Purkinje cell (primary cell): ENCODE data around the gene CSNK1G3. TPM values are rescaled to one million over a fixed set of nuclear protein-coding genes. Genes with fewer than 3 reads are reported as not detected.

Source experiments
- polyA plus RNA-seq: library from polyadenylated mRNA; unstranded; fragments of >200 nt; fragmentation: Nextera tagmentation; gene quantifications from 2 replicates; pipeline ENCODE4 v1.2.1, GENCODE V29; 2014

CSNK1G3 gene
- polyA plus RNA-seq = 27.7 and 38.1 TPM in 2 replicates

DNA sequence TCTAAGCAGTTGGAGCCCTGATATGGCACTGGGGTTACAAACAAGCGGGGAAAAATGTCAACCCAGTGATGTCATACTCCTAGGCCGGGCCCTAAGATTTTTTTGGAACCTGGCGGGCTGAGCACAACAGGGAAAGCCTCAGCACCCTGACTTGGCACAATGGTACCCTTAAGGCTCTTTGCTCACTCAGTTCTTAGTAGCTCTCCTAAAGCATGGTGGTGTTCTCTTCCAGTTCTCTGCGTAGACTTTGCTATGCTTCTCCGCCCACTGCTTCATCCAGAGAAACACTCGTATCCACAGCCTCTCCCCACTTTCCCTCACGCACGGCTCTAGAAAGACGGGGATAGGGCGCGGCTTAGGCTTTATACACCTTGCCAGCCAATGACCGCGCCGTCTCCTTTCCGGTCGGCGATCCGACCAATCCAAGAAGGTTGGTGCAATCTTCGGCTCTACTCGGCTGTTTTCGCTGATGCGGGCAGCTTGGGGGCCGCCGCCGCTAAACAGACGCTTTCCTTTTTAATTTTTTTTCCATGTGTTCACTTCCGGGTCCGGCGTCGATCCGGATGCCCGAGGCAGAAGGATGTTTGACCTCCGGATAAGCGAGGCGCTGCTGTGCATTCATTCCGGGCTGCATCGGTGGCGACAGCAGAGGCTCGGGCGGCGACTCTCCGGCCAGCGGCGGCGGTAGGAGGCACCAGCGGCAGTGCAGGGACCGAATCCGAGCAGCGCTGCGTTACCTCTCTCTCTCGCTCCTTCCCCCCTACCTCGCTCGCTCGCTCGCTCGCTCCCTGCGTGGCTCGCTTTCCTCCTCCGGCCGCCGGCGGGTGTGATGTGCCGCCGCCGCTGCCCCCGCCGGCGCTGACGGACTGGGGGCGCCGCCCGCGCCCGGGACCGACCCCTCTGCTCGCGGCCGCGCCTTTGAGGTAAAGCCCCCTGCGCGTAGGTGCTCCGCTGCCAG lies at the start of gene CSNK1G3:
TSS of gene CSNK1G3 (plus strand) at position 530 of the 958 bp plus-strand sequence. CDS start 33,487 bp downstream, outside the sequence.

Other genes starting within 250 kb of the CSNK1G3 start
- gene CEP120, start 88.8 kb upstream of the CSNK1G3 start, polyA plus RNA-seq = 12.3 and 16.8 TPM in 2 replicates